HEK293 (cell line): ENCODE measurements around the gene STOML3.

ENCODE experiments used
- ZBTB20 ChIP-seq: fragments of 450-650 bp; formaldehyde crosslinking; IDR thresholded peaks from 2 replicates; pipeline ENCODE4 v1.5.1; 2016; ENCODE audit warnings: missing biosample characterization, missing genetic modification characterization
- ZNF37A ChIP-seq: fragments of 450-650 bp; IDR thresholded peaks from 2 replicates; pipeline ENCODE4 v1.5.1; 2018; ENCODE audit warnings: missing biosample characterization, missing genetic modification characterization

- TF ChIP-seq ZNF37A (tag by site-specific recombination) (no peak), ZBTB20 (tag by site-specific recombination) (no peak)
These were observed 25.5 kb upstream of the STOML3 start for GRCh38 chr13:39016087-39016486.
